DND-41 (cell line): ENCODE measurements around the gene GCN1.

ENCODE experiments used
- ATAC-seq: fragments of 200-7000 bp; cut with Tn5 transposase; 3 replicates; pipeline ENCODE4 v1.9.1; 2021; ENCODE audit warnings: low read depth; ENCODE audit not compliant: insufficient read depth
- DNase-seq: peaks from one replicate; pipeline ENCODE4 v3.0.0-alpha.2; 2020
- H2AFZ ChIP-seq: 2 replicates; pipeline ENCODE4 v1.6.0; 2012; ENCODE audit warnings: low read depth, low read length
- H3K27ac ChIP-seq: 2 replicates; pipeline ENCODE4 v1.5.1; 2012; ENCODE audit warnings: low read length, inconsistent platforms
- H3K27me3 ChIP-seq: fragments of 200-600 bp; sonication (generic); 2 replicates; pipeline ENCODE4 v1.6.0; 2012; ENCODE audit warnings: low read length, mild to moderate bottlenecking, inconsistent platforms; ENCODE audit not compliant: insufficient read depth, poor library complexity
- H3K36me3 ChIP-seq: 2 replicates; pipeline ENCODE4 v1.5.1; 2012; ENCODE audit warnings: low read length, inconsistent platforms; ENCODE audit not compliant: insufficient read depth
- H3K4me1 ChIP-seq: 2 replicates; pipeline ENCODE4 v1.5.1; 2012; ENCODE audit warnings: mild to moderate bottlenecking, low read length; ENCODE audit not compliant: insufficient read depth
- H3K4me2 ChIP-seq: 2 replicates; pipeline ENCODE4 v1.6.0; 2012; ENCODE audit warnings: mild to moderate bottlenecking, moderate library complexity, low read length, inconsistent platforms; ENCODE audit not compliant: insufficient read depth
- H3K4me3 ChIP-seq, 2 experiments: fragments of 200-600 bp in 1 of 2; shearing (Covaris generic) in 1 of 2; 2 replicates each; pipeline ENCODE4 v1.5.1; 2012 to 2016; ENCODE audit warnings: inconsistent platforms in 2 of 2, low read length in 2 of 2, mild to moderate bottlenecking in 2 of 2, low read depth in 1 of 2, moderate library complexity in 1 of 2
- H3K79me2 ChIP-seq: 2 replicates; pipeline ENCODE4 v1.6.0; 2012; ENCODE audit warnings: low read length, inconsistent platforms; ENCODE audit not compliant: insufficient read depth
- H3K9ac ChIP-seq: 2 replicates; pipeline ENCODE4 v1.6.0; 2012; ENCODE audit warnings: low read depth, mild to moderate bottlenecking, inconsistent platforms, low read length, moderate library complexity
- H3K9me3 ChIP-seq: 2 replicates; pipeline ENCODE4 v1.5.1; 2012; ENCODE audit warnings: low read length, moderate library complexity, mild to moderate bottlenecking, inconsistent platforms; ENCODE audit not compliant: insufficient read depth, severe bottlenecking
- H4K20me1 ChIP-seq: 2 replicates; pipeline ENCODE4 v1.6.0; 2012; ENCODE audit warnings: low read length; ENCODE audit not compliant: insufficient read depth
- CTCF ChIP-seq: IDR thresholded peaks from 2 replicates; pipeline ENCODE4 v1.5.1; 2012; ENCODE audit warnings: borderline replicate concordance, low read length, moderate library complexity, mild to moderate bottlenecking; ENCODE audit not compliant: poor library complexity, severe bottlenecking; ENCODE audit errors: extremely low read depth
- EZH2 ChIP-seq: IDR thresholded peaks from 3 replicates; pipeline ENCODE4 v1.6.1; 2012; ENCODE audit warnings: borderline replicate concordance, low read depth, mild to moderate bottlenecking, moderate library complexity, low read length, inconsistent platforms; ENCODE audit not compliant: severe bottlenecking

Gene GCN1

GRCh38 chr12:120224304-120225199 lies 30.0 kb upstream of the GCN1 start:
- Histone ChIP-seq H2AFZ (no peak overlapping the region), H3K27me3 (no peaks in the 10 kb centered on the region), H4K20me1 (peaks cover 2% of the 10 kb centered on the region; the same call in 1 of the 2 replicates), H3K4me1 (peaks cover 12% of the 10 kb centered on the region), H3K79me2 (no peaks in the 10 kb centered on the region), H3K4me2 (no peak overlapping the region), H3K9ac (no peak overlapping the region), H3K4me3 (no peak overlapping the region), H3K9me3 (no peaks in the 10 kb centered on the region), H3K27ac (no peak overlapping the region), H3K36me3 (peaks cover 15% of the 10 kb centered on the region; the same call in 1 of the 2 replicates)
- ATAC-seq: no peak
- no peak for DNase-seq
- TF ChIP-seq EZH2: no peak
- TF ChIP-seq CTCF: no peak

GRCh38 chr12:120223458-120224303 lies 29.2 kb upstream of the GCN1 start:
- ATAC-seq (no peak), DNase-seq (no peak)
- Histone ChIP-seq H2AFZ (no peak overlapping the region), H3K9me3 (no peaks in the 10 kb centered on the region), H3K27me3 (no peaks in the 10 kb centered on the region), H3K4me2 (no peak overlapping the region), H3K27ac (no peak overlapping the region), H3K36me3 (peaks cover 15% of the 10 kb centered on the region; the same call in 1 of the 2 replicates), H4K20me1 (peaks cover 2% of the 10 kb centered on the region; the same call in 1 of the 2 replicates), H3K9ac (no peak overlapping the region), H3K4me1 (peaks cover 8% of the 10 kb centered on the region), H3K79me2 (no peaks in the 10 kb centered on the region), H3K4me3 (no peak overlapping the region)
- TF ChIP-seq CTCF: no peak
- TF ChIP-seq EZH2: no peak

GRCh38 chr12:120222288-120222832 lies 27.8 kb upstream of the GCN1 start:
- H3K4me3 ChIP-seq: no peak overlapping the region
- H3K9me3 ChIP-seq: no peaks in the 10 kb centered on the region
- DNase-seq (no peak), ATAC-seq (no peak)
- H3K79me2 ChIP-seq: no peaks in the 10 kb centered on the region
- no peaks in the 10 kb centered on the region for H3K27me3 ChIP-seq
- no peak overlapping the region for H3K27ac ChIP-seq
- no peak overlapping the region for H3K4me2 ChIP-seq
- H3K36me3 ChIP-seq: peaks cover 15% of the 10 kb centered on the region; the same call in 1 of the 2 replicates
- no peak overlapping the region for H3K9ac ChIP-seq
- H3K4me1 ChIP-seq: no peaks in the 10 kb centered on the region
- TF ChIP-seq EZH2 (no peak), CTCF (no peak)
- no peaks in the 10 kb centered on the region; the same call in 1 of the 2 replicates for H4K20me1 ChIP-seq
- no peak overlapping the region for H2AFZ ChIP-seq
